Testis (tissue), 2 donors: ENCODE measurements around the gene FAM227A.

Experiments used
- POLR2A ChIP-seq: fragments of 450-650 bp; IDR thresholded peaks from one replicate; pipeline ENCODE4 v1.6.1; 2017; ENCODE audit warnings: antibody characterized with exemption, mild to moderate bottlenecking, moderate library complexity
- TF ChIP-seq, protein P1 (sequence below), 3 experiments: fragments of 450-650 bp in 2 of 3; fragments of 200-600 bp in 1 of 3; sonication (generic) in 1 of 3; IDR thresholded peaks; one replicate each; pipeline ENCODE4 v1.5.1; 2016 to 2019; ENCODE audit warnings: antibody characterized with exemption in 3 of 3, mild to moderate bottlenecking in 2 of 3, moderate library complexity in 1 of 3

DNA sequence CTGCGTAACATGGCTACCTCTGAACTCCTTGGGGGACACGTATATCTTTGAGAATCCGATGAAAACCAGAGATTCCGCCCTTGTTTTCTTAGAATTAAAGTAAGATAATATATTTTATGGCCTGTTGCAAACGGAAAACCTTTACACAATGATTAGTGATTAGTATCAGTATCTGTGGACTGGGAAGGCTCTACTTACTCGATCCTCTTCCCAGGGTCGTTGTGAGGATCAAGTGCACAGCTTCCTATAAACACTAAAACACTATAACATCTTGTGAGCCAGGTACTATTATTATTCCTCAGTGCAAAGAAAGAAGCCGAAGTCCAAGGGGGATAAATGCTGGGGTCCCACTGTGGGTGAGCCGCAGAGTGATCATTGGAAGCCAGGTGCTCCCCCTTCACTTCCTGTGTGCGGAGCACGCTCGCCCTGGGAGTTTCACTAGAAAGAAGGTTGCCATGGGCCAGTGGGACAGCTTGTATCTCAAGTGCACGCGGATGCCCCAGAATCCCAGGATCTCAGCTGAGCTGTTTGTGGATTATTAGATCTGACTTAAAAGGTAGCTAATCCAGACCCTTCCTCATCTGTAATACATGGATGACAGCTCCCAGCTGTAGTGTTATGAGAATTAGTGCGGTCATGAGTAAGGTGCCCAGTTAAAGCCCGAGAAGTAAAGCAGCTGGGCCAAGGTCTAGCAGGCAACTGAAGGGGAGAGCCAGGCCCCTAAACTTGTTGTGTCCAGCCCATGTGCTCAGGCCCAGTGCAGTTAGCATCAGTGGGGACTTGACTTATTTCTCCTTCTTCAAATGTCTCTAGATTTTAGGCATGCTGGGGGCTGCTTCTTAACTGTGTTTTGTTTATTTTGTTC is 1.1 kb upstream of the FAM227A start:
- TF ChIP-seq, protein P1, sequence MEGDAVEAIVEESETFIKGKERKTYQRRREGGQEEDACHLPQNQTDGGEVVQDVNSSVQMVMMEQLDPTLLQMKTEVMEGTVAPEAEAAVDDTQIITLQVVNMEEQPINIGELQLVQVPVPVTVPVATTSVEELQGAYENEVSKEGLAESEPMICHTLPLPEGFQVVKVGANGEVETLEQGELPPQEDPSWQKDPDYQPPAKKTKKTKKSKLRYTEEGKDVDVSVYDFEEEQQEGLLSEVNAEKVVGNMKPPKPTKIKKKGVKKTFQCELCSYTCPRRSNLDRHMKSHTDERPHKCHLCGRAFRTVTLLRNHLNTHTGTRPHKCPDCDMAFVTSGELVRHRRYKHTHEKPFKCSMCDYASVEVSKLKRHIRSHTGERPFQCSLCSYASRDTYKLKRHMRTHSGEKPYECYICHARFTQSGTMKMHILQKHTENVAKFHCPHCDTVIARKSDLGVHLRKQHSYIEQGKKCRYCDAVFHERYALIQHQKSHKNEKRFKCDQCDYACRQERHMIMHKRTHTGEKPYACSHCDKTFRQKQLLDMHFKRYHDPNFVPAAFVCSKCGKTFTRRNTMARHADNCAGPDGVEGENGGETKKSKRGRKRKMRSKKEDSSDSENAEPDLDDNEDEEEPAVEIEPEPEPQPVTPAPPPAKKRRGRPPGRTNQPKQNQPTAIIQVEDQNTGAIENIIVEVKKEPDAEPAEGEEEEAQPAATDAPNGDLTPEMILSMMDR (IDR thresholded peaks at IDR 0.05): no peak
- TF ChIP-seq POLR2A: no peak
